GM19463 (cell line): ENCODE measurements around the gene KLHL35.
A peak's percentile ranks its signal among the peaks of the same experiment; 100 is the strongest.
"Not testable (repeated sequence)": the region's sequence is repeated elsewhere in the genome, so short reads cannot be mapped to it uniquely, and the experiment has no call there.

Source experiments
- ATAC-seq: cut with Tn5 transposase; IDR thresholded peaks from one replicate; pipeline ENCODE4 v1.9.1; 2021; ENCODE audit warnings: mild to moderate bottlenecking, moderate library complexity; ENCODE audit not compliant: unreplicated experiment

Gene KLHL35

DNA sequence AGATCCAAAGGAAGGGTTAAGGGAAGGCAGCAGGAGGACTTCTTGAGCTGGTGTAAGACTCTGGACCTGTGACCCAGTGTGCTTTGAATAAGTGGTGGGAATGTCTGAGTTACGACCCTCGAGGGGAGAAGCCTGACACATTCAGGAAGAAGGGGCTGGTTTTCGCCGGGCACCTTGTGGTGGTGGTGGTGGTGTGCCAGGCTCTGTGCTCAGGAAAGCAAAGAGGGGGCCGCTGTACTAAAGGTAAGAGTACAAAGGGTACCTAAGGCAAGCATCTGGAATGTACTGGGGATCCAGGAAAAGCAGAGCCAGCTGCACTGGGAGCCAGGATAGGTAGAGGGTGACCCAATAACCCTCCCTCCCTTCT, 6.3 kb downstream of the KLHL35 start:
- no peak for ATAC-seq

DNA sequence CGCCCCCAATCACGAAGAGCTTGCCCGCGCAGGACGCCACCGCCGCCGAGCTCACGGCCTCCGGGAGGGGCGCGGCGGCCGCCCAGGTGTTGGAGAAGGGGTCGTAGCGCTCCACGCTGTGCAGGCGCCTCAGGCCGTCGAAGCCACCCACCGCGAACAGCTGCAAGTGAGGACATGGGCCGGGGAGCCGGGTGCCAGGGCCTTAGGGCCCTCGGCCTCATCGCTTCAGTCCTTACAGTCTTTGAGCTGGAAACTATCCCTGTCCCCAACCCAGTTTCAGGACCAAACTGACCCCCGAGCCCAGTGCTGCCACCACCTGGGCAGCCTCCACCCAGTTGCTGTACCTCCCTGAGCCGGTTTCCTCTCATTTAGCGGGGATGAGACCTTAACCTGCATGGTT, 7.6 kb downstream of the KLHL35 start:
- no peak for ATAC-seq

DNA sequence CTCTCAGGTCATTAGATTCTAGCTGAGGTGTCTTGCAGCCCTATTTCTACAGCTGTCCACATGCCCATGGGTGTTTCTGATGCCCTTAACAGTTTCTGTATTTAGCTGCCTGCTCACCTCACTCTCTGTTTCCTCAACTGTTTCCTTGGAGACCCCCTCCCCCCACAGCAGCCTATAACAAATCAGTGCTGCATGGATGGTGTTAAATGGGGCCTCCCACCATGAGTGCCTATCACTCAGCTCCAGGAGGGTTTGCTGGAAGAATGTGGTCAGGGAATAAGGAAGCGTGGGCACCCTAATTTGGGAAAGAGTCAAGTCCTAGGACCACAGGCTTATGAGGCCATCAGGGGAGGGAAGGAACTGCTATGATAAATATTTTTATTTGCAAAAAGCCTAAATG, 8.6 kb downstream of the KLHL35 start:
- no peak for ATAC-seq

DNA sequence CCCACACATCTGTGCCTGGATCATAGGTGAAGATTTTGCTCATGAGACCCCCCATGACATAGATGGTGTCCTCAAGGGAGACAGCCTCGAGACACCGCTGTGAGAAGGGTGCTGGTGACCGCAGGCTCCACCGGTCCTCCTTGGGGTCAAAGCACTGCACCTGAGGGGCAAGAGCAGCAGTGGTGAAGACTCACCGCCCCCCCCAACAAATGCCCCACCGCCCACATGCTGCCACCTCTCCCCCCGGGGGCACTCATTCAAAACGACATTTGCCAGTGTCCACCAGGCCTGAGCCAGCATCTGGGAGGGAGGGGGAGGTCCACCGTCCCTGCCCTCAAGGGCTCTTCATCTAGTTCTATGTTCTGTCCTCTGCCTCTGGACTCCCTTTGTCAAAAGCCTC, 9.3 kb downstream of the KLHL35 start:
- no peak for ATAC-seq

DNA sequence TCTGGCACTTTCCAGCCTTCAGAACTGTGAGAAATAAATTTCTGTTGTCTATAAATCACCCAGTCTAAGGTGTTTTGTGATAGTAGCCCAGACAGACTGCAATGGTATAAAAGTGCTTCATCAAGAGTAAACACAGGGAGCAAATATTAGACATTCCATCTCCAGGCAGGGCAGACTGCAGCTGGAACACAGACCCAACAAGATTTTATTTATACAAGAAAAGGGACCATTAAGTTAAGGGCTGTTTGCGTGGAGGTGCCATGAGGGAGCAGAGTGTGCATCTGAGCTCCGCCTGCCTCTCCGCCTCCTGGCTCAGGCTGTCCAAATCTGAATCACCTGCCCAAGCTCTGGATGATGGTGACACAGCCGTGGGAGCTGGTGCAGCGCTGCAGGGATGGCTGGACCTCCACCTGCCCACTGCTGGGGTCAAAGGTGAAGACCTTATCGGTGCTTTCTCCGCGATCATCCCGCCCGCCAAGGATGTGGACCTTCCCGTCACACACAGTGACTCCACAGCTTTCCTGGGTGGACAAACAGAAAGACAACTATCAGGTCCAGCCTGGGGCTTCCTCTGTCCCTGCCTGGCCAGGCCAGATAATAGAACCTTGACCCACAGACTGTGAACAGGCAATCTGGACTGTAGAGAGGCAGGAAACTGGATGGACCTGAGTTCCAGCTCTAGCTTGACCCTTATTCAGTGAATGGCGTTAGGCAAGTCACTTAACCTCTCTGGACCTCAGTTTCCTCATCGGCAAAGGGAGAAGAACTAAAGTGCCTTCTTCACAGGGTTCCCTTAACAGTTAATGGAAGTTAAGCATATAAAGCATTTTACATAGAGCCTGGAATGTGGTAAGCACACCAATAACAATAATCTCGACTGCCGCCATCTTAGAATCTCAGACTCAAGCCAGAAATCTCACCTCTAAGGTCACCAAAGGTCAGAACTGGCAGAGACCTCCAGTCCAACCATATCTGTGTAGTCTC, 10.5 kb downstream of the KLHL35 start:
- no peak for ATAC-seq

DNA sequence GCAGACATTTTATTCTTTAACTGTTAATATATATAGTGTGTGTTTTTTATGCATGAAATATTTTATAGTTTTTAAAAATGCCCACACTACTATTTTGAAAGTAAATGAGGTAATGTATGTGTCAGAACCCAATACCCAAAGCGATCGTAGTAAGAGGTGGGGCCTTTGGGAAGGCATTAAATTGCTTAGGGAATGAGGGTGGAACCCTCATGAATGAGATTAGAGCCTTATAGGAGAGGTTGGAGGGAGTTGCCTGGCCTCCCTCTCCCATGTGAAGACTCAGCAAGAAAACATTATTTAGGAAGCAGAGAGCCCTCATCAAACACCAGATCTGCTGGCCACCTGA, 11.1 kb downstream of the KLHL35 start:
- ATAC-seq: no peak

DNA sequence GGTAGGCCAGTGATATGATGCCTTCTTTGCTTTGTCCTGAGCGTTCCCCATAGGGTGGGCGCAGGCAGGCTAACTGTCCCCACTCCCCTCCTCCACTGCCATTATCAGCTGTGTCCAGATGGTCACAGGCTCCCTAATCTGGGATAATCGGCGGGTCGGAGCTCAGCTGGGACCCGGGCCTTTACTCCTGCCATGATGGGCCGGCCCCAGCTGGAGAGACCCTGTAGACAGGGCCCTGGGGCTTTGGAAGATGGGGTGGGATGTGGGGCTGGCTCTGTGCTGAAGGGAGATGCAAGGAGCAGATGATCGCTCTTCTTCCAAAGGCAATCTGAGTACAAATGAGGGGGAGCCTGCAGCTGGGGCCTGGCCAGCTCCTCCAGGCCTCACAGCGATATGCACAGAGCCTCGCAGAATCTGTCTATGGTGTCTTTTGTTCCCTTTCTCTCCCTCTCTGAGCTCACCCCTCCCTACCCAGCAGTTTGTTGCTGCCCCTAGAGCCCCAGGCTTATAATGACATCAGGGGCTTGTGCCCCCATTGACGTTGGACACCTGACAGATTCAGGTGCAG, 11.9 kb downstream of the KLHL35 start:
- no peak for ATAC-seq

DNA sequence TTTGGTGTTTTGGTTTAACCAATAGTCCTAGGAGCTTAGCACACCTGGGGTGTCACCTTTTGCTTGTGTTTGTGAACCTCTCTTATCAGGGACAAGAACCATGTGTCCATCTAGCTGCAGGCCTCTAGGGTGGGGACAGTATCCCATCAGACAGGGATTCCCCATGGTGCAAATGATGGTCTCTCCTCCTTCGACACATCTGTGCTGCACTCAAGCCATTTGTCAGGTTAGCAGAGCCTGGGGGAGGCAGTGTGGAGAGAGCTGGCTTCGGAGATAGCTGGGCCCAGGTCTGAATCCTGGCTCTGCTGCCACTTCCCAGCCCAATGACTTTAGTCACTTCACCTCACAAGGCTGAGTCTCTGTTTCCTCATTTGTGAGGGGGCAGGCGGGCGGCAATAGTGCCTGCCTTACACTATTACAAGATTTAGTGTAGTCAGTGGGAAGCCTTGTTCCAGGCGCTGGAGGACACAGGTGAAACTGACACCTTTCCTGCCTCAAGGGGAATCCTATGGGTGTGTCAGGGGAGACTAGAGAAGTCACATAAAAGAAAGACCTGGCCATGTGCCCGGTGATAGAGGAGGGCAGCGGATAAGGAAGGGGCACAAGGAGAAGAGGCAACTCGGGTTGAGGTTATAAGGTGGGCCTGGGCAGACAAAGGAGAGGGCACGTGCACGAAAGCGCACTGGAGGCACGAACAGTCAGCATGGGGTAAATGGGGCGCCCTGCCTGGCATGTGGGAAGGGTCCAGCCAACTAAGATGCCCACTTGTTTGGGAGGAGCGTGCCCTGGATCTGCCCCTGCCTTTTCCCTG, 12.6 kb downstream of the KLHL35 start:
- no peak for ATAC-seq

DNA sequence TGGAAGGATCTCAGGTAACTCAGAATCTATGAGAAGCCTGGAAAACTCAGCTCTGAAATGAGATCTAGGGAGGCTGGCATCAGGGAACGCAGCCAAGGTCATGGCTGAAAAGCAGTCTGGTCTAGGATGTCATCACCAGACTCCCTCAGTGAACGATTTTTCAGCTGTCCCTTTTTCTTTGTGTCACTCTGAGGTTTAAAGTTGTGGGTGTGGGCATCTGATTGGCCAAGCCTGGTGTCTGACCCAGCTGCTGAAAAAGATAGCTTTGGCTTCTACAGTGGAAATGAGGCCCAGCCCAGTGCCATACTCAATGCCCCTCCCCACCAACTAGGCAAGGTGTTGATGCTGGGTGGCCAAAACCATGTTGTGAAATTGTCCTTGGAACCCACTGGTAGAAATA, 19.1 kb downstream of the KLHL35 start:
- no peak for ATAC-seq

DNA sequence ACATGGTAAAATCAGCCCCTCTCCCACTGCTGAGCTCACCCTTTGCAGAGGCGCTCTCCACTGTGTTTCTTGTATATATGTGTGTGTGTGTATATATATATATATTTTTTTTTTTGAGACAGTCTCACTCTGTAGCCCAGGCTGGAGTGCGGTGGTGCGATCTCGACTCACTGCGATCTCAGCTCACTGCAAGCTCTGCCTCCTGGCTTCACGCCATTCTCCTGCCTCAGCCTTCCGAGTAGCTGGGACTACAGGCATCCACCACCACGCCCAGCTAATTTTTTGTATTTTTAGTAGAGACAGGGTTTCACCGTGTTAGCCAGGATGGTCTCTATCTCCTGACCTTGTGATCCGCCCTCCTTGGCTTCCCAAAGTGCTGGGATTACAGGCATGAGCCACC, 19.9 kb downstream of the KLHL35 start:
- not testable (repeated sequence) for ATAC-seq

DNA sequence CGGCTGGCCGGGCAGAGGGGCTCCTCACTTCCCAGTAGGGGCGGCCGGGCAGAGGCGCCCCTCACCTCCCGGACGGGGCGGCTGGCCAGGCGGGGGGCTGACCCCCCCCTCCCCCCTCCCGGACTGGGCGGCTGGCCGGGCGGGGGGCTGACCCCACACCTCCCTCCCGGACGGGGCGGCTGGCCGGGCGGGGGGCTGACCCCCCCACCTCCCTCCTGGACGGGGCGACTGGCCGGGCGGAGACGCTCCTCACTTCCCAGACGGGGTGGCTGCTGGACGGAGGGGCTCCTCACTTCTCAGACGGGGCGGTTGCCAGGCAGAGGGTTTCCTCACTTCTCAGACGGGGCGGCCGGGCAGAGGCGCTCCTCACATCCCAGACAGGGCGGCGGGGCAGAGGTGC, 23.0 kb downstream of the KLHL35 start:
- not testable (repeated sequence) for ATAC-seq

DNA sequence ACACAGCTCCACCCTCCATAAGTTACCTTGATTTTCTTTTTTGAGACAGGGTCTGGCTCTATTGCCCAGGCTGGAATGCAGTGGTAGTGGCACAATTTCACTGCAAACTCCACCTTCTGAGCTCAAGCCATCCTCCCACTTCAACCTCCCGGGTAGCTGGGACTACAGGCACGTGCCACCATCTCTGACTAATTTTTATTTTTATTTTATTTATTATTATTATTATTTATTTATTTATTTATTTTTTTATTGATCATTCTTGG, 24.1 kb downstream of the KLHL35 start:
- no peak for ATAC-seq

DNA sequence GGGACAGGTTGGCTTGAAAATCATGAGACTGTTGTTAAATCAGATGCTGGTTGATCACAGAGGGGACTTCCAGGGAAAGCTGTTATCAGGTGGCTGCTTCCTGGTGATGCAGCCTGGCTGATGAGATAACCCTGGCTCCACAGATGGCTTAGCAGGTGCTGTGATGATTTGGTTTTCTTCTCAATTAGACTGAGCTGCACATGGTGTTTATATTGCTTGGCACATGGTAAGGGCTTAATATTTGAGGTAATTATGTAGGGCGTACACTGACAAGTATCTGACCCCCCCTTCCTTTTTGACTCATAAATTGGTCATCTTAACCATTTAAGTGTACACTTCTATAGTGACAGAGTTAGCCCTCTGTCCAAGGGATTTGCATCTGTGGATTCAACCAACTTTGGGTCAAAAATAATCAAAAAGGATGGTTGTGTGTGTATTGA, 26.6 kb downstream of the KLHL35 start:
- no peak for ATAC-seq

DNA sequence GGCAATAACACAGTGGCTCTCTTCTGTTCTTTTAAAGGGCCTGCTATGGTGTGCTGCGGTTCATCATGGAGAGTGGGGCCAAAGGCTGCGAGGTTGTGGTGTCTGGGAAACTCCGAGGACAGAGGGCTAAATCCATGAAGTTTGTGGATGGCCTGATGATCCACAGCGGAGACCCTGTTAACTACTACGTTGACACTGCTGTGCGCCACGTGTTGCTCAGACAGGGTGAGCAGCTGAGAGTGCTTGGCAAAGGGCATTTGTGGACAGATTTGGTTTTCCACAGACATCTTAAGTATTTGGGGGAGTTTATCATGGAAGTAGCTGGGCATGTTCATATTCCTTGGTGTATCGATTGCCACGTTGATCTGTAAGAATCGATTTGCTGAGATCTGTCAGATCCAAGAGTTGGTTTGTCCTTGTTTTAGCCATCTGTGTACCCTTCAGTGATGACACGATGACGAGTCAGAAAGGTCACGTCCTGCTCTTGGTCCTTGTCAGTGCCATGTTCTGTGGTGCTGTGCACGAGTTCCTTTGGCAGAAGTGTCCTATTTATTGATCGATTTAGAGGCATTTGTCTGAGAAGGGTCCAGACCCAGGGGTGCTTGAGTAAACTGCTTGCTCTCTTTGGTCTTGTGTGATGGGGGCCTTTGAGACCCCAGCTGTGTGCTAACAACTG, 28.9 kb downstream of the KLHL35 start:
- ATAC-seq: no peak

DNA sequence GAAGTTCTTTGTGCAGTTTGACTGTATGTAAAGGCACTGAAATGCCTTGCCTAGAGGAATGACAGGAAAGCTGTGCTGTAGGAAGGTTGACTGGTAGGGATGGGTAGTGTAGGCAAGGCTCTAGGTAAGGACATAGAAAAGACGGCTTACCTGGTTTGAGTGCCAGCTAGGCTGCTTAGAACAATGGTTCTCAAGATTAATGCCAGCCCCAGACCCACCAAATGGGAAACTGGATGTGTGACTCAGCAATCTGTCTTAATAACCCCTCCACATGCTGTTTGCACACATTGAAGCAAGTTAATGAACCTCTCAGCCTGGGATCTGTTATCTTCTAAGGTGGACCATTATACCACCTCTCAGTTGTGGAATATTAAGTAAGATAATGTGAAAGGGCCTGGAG, 30.0 kb downstream of the KLHL35 start:
- no peak for ATAC-seq

DNA sequence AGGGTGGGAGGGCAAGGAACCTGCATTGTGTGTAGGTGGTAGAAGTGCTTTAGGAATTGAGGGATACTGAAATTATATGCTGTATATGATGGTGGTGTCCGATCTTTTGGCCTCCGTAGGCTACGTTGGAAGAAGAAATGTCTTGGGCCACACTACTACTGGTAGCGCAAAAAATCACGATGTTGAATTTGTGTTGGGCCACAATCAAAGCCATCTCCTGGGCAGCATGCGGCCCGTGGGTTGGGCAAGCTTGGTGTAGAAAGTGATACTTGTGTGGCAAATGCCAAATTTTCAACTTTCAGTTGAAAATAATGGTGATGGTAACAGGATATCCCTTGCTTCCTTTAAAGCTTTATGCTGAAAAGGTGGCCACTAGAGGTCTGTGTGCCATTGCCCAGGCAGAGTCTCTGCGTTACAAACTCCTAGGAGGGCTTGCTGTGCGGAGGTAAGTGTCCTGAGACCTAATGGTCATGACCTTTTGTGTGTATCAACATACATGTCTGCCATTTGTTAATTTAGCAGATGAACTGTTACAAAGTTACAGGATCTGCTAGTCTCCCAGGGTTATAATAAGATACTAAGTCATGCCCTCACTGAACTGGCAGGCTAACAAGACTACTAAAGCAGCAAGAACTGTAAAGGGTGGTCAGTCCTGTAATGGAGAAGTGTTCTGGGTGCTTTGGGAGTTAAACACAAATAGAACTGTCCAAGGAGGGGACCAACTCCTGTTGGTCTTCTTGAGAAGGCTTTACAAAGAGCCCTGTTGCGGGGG, 30.8 kb downstream of the KLHL35 start:
- ATAC-seq: no peak

DNA sequence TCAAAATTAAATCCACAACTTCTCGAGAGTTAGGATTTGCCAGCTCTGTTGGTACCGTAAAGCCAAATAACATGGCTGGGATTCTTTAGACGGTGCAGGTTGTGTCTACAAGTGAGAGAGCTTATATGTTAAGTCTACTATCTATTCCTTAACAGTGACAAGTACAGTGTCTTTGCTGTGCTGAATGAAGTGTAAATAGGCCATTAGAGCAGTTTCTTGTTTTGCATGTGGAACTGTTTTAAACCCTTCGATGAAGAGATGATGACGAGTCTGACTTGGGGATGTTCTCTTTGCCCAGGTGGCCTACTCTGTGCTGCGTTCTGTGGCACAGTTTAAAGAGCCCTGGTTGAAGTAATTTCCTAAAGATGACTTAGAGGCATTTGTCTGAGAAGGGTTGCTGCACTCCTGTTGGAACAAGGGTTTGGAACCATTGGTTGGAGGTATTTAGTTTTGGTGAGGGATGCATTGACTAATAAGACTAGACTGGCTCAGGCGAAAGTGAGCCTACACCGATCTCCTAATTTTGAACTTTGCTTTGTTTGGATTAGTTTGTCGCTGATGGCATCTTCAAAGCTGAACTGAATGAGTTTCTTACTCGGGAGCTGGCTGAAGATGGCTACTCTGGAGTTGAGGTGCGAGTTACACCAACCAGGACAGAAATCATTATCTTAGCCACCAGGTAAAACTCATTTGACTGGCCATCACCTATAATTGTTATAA, 32.7 kb downstream of the KLHL35 start:
- no peak for ATAC-seq

DNA sequence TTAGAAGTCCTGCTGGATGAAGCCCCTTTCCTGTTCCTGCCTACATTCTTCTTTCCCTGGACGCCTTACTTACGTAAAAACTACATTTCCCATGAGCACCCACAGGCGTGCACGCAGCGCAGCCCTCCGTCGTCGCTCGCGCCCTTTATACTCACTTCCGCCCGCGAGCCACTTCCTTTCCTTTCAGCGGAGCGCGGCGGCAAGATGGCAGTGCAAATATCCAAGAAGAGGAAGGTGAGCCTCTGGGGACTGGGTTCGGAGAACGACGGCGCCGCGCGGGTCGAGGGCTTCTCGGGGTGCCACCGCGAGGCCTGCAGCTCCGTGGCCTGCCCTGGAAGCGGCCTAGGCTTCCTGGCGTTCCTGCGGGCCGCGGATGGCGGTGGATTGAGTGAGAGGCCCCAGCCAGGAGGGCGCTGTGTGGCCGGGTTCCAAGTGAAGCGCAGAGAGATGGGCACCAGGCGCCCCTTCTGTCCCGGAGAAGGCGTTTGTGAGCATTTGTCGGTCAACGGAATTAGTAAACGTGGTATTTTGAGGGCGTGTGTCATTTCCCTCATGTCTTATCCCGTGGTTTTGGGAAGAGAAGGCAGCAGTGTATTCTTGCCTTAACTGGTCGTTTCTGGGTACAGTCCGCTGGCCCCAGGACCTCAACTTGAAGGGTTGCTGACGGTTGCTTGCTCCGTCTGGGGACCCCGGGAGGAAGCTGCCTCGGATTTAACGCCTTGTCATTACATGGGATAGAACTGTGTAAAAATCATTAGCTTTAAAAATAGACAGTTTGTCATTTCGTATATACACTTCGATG, 33.5 kb downstream of the KLHL35 start, which contains the start of gene RPS3:
Gene RPS3, plus strand, starts transcription at position 175 of the 802 bp plus-strand sequence. Its CDS starts 30 bp downstream, at position 205.
- peak; percentile 90 for ATAC-seq

DNA sequence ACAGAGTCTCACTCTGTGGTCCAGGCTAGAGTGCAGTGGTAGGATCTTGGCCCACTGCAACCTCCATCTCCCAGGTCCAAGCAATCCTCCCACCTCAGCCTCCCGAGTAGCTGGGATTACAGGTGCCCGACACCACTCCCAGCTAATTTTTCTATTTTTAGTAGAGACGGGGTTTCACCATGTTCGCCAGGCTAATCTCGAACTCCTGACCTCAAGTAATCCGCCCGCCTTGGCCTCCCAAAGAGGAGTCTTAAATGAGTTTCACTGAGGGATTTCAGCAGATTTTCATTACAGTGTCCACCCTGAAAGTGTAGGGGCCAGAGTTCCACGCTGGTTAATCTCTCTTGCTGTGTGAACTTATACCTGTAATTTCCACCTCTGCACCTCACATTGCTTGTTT, 34.1 kb downstream of the KLHL35 start:
- peak; percentile 12 for ATAC-seq
